Activated naive CD8-positive, alpha-beta T cell treated with anti-CD3 and anti-CD28 coated beads, Interleukin-2, amount 50 U/mL, for 24 hours (primary cell): Measurements from ENCODE around the gene KLHDC8B.
A peak's percentile ranks its signal among the peaks of the same experiment; 100 is the strongest.

Experiments
- ATAC-seq: fragments of 150-1000 bp; cut with Tn5 transposase; one replicate; pipeline ENCODE4 v1.10.0; 2021
- DNase-seq: peaks from one replicate; pipeline ENCODE4 v3.0.0; 2021
- H3K27ac Mint-ChIP-seq: one replicate; pipeline ENCODE4 v1.8.0; 2021; ENCODE audit warnings: mild to moderate bottlenecking, mixed read lengths
- H3K27me3 Mint-ChIP-seq: one replicate; pipeline ENCODE4 v1.8.0; 2021; ENCODE audit warnings: mixed read lengths
- H3K36me3 Mint-ChIP-seq: one replicate; pipeline ENCODE4 v1.8.0; 2021; ENCODE audit warnings: low read depth, mixed read lengths
- H3K4me1 Mint-ChIP-seq: one replicate; pipeline ENCODE4 v1.8.0; 2021; ENCODE audit warnings: mixed read lengths
- H3K4me3 Mint-ChIP-seq: one replicate; pipeline ENCODE4 v1.8.0; 2021; ENCODE audit warnings: mild to moderate bottlenecking, moderate library complexity, mixed read lengths
- H3K9me3 Mint-ChIP-seq: one replicate; pipeline ENCODE4 v1.8.0; 2021; ENCODE audit warnings: mixed read lengths

The KLHDC8B gene

GRCh38 chr3:49135499-49135898 lies 35.9 kb upstream of the KLHDC8B start:
- Mint-ChIP-seq H3K4me1 (no peaks in the 10 kb centered on the region), H3K4me3 (no peak overlapping the region), H3K27me3 (peaks cover 16% of the 10 kb centered on the region), H3K36me3 (no peaks in the 10 kb centered on the region), H3K27ac (no peak overlapping the region), H3K9me3 (no peaks in the 10 kb centered on the region)
- DNase-seq (no peak), ATAC-seq (no peak)

GRCh38 chr3:49140080-49140479 lies 31.3 kb upstream of the KLHDC8B start:
- Mint-ChIP-seq H3K27ac (no peak overlapping the region), H3K9me3 (no peaks in the 10 kb centered on the region)
- DNase-seq, result no peak

DNA sequence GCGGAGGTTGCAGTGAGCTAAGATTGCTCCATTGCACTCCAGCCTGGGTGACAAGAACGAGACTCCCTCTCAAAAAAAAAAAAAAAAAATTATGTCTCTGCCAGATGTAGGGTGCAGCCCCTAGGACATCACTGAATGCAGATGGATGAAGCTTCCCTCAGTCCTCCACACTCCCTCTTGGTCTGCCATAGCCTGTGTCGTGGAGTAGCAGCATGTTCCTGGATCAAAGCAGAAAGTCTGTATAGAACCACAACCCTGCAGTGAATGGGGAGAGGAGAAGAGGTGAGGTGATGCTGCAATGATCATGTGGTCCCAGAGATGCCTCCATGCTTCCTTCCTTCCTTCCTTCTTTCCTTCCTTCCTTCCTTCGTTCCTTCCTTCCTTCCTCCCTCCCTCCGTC lies 23.2 kb upstream of the KLHDC8B start:
- H3K9me3 Mint-ChIP-seq, result no peaks in the 10 kb centered on the region
- H3K4me1 Mint-ChIP-seq, result no peaks in the 10 kb centered on the region
- no peak for DNase-seq
- no peaks in the 10 kb centered on the region for H3K27me3 Mint-ChIP-seq
- no peaks in the 10 kb centered on the region for H3K36me3 Mint-ChIP-seq
- no peak overlapping the region for H3K27ac Mint-ChIP-seq
- no peak for ATAC-seq
- H3K4me3 Mint-ChIP-seq, result no peak overlapping the region

More at GRCh38 chr3:49140080-49140479, 31.3 kb upstream of the KLHDC8B start:
- Mint-ChIP-seq H3K27me3 (no peaks in the 10 kb centered on the region), H3K4me1 (no peaks in the 10 kb centered on the region), H3K36me3 (no peaks in the 10 kb centered on the region), H3K4me3 (no peak overlapping the region)
- ATAC-seq, result no peak

DNA sequence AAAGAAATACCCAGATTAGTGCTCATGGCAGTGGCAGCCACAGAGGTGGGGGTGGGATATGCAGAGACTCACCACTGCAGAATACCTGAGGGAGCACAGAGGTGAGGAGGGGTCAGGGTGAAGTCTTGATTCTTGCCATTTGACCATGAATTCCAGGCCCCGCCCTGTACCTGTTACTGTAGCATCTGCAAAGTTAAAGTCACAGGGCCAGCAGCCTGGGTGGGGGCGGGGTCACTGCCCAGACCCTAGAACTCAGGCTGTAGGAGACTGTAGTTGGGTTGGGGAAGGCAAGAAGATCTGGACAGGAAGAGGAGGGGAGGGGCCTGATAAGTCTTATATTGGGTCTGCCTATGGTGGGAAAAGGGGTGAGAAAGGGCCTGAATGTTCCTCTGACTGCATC lies 19.8 kb upstream of the KLHDC8B start:
- Mint-ChIP-seq H3K4me3 (no peak overlapping the region), H3K9me3 (no peaks in the 10 kb centered on the region), H3K4me1 (no peaks in the 10 kb centered on the region), H3K36me3 (no peaks in the 10 kb centered on the region), H3K27me3 (no peaks in the 10 kb centered on the region), H3K27ac (no peak overlapping the region)
- ATAC-seq (no peak), DNase-seq (no peak)

DNA sequence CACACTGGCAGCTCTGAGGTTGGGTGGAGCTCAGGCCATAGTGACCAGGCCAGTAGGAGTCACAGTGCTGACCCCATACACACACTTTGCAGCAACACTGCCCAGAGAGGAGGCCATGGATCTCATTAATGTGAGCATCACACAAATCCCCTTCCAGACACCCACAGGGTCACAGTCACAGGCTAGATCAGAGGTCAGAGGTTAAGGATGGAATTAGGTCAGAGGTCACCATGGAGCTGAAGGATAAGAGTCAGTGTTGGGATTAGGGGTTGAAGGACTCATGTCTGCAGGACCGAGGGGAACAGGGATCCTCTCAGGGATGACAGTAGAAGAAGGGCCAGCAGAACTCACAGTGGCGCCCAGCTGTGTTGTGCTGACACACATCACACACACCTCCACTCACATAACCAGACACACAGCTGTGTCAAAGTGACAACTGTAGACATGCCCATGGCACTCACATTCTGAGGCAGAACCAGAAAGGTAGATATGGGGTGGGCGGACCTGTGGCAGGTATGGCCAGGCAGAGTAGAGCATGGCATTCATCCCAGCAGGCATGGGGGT lies 18.0 kb upstream of the KLHDC8B start:
- Mint-ChIP-seq H3K4me1 (peaks cover 3% of the 10 kb centered on the region), H3K4me3 (no peak overlapping the region), H3K27me3 (no peaks in the 10 kb centered on the region), H3K9me3 (no peaks in the 10 kb centered on the region), H3K36me3 (no peaks in the 10 kb centered on the region), H3K27ac (no peak overlapping the region)
- ATAC-seq, result no peak
- DNase-seq, result no peak

GRCh38 chr3:49157289-49157688 lies 14.1 kb upstream of the KLHDC8B start:
- DNase-seq (no peak), ATAC-seq (no peak)
- Mint-ChIP-seq H3K27ac (no peak overlapping the region), H3K4me1 (peaks cover 21% of the 10 kb centered on the region), H3K4me3 (no peak overlapping the region), H3K9me3 (no peaks in the 10 kb centered on the region), H3K36me3 (peaks cover 2% of the 10 kb centered on the region), H3K27me3 (peaks cover 2% of the 10 kb centered on the region)

DNA sequence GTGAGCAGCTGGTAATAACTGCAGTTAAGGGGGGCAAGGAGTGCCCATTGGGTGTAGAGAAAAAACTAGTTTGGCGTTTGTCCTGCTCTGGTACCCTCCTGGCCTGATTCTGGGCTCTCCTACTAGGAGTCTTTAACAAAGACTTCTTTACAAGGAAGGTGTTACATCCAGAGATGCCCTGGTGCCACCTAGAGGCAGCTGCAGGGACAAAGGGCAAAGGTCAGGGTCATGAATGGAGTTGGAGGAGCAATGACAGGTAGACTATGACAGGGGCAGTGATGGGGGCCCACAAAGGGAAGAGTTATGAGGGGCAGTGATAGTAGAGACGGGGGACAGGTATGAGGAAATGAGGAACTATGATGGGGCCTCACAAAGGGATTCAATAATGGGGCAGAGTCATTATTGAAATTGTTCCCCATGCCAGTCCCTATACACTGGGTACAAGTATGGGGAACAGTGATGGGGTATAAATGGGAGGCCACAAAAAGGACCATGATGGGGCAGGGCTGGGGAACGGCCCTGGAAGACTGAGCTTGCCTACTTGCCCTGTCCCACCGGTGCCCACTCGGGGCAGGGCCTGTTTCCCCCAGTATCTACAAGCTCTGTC lies 13.2 kb upstream of the KLHDC8B start:
- Mint-ChIP-seq H3K9me3 (no peaks in the 10 kb centered on the region), H3K4me3 (no peak overlapping the region), H3K27me3 (peaks cover 2% of the 10 kb centered on the region), H3K36me3 (peaks cover 2% of the 10 kb centered on the region), H3K4me1 (peaks cover 29% of the 10 kb centered on the region), H3K27ac (peak overlapping the region; percentile 36)
- peak; percentile 60 for DNase-seq
- peak; percentile 55 for ATAC-seq

GRCh38 chr3:49158792-49159191 lies 12.6 kb upstream of the KLHDC8B start:
- Mint-ChIP-seq H3K36me3 (peaks cover 7% of the 10 kb centered on the region), H3K27me3 (peaks cover 2% of the 10 kb centered on the region), H3K9me3 (no peaks in the 10 kb centered on the region), H3K27ac (no peak overlapping the region), H3K4me3 (no peak overlapping the region), H3K4me1 (peaks cover 34% of the 10 kb centered on the region)
- no peak for ATAC-seq
- no peak for DNase-seq

GRCh38 chr3:49161197-49161596 lies 10.2 kb upstream of the KLHDC8B start:
- H3K4me1 Mint-ChIP-seq, result peaks cover 48% of the 10 kb centered on the region
- peaks cover 24% of the 10 kb centered on the region for H3K36me3 Mint-ChIP-seq
- H3K9me3 Mint-ChIP-seq, result no peaks in the 10 kb centered on the region
- no peak overlapping the region for H3K4me3 Mint-ChIP-seq
- peaks cover 2% of the 10 kb centered on the region for H3K27me3 Mint-ChIP-seq
- DNase-seq (no peak), ATAC-seq (no peak)
- peak overlapping the region; percentile 84 for H3K27ac Mint-ChIP-seq

GRCh38 chr3:49161808-49162530 lies 9.4 kb upstream of the KLHDC8B start:
- peaks cover 54% of the 10 kb centered on the region for H3K4me1 Mint-ChIP-seq

GRCh38 chr3:49162751-49163419 lies 8.5 kb upstream of the KLHDC8B start:
- Mint-ChIP-seq H3K36me3 (peaks cover 24% of the 10 kb centered on the region), H3K4me3 (no peak overlapping the region), H3K4me1 (peaks cover 54% of the 10 kb centered on the region), H3K27me3 (peaks cover 2% of the 10 kb centered on the region), H3K9me3 (no peaks in the 10 kb centered on the region), H3K27ac (peak overlapping the region; percentile 84)
- ATAC-seq, result no peak
- DNase-seq, result no peak

More at GRCh38 chr3:49161808-49162530, 9.4 kb upstream of the KLHDC8B start:
- ATAC-seq (peak; percentile 71), DNase-seq (peak; percentile 31)
- Mint-ChIP-seq H3K9me3 (no peaks in the 10 kb centered on the region), H3K27ac (peak overlapping the region; percentile 84), H3K27me3 (peaks cover 2% of the 10 kb centered on the region), H3K36me3 (peaks cover 24% of the 10 kb centered on the region), H3K4me3 (peak overlapping the region; percentile 43)

- peaks cover 24% of the 10 kb centered on the region for H3K36me3 Mint-ChIP-seq
- peak overlapping the region; percentile 56 for H3K27ac Mint-ChIP-seq
- peaks cover 51% of the 10 kb centered on the region for H3K4me1 Mint-ChIP-seq
- H3K27me3 Mint-ChIP-seq, result peaks cover 2% of the 10 kb centered on the region
- no peak for DNase-seq
- ATAC-seq, result no peak
- no peak overlapping the region for H3K4me3 Mint-ChIP-seq
- no peaks in the 10 kb centered on the region for H3K9me3 Mint-ChIP-seq
These were observed 7.8 kb upstream of the KLHDC8B start for GRCh38 chr3:49163609-49164008.

DNA sequence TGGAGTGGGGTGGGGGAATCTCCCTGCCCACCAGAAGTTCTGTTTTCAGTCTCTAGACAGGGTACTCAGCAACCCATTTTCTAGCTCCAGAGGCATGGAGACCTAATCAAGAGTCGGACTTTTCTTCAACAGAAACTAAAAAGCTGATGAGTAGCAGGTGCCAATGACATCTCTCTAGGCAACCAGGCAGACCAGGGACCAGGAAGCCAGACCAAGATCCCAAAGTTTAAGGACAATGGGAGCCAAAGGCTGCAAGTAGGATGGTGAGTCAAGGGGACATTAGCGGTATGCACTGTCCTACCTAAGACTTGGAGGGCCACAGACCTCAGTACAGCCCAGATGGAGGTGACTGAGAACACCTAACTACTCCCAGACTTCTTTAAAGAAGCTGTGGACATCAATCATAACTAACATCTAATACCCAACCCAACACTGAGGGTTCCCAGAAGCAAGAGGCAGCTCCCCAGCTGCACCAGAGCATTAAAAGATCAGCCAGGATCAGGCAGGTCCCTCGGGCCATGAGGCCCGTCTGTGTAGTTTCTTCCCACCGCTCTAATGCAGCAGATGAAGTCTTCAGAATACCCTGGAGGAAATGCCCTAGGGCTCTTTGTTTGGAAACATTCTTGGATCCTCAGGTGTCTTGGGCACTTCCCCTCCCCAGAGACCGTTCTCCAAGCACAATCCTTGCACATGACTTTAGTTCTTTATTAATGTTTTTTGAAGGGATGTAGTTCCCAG lies 6.2 kb upstream of the KLHDC8B start:
- peak overlapping the region; percentile 90 for H3K4me3 Mint-ChIP-seq
- ATAC-seq, result no peak
- peaks cover 2% of the 10 kb centered on the region for H3K27me3 Mint-ChIP-seq
- H3K36me3 Mint-ChIP-seq, result peaks cover 24% of the 10 kb centered on the region
- DNase-seq, result no peak
- H3K4me1 Mint-ChIP-seq, result peaks cover 46% of the 10 kb centered on the region
- H3K9me3 Mint-ChIP-seq, result no peaks in the 10 kb centered on the region
- peak overlapping the region; percentile 89 for H3K27ac Mint-ChIP-seq
